SK-N-SH (cell line): ENCODE data around the gene FMN1. TPM values are rescaled to one million over a fixed set of nuclear protein-coding genes. Genes with fewer than 3 reads are reported as not detected.
A peak's percentile ranks its signal among the peaks of the same experiment; 100 is the strongest.

Source experiments
- CTCF ChIA-PET: fragments of 300-600, 350-600 bp; formaldehyde crosslinking; extraction: SDS; loops from one replicate; lab custom pipeline; 2021; lab: Yijun Ruan, JAX
- POLR2A ChIA-PET: fragments of 350-600 bp; sonication (Branson Sonifier 250); formaldehyde crosslinking; extraction: SDS; loops from one replicate; lab custom pipeline; 2020; ENCODE audit warnings: antibody characterized with exemption, inconsistent platforms; lab: Yijun Ruan, JAX
- DNase-seq: peaks from one replicate; pipeline ENCODE4 v3.0.0; 2012
- H2AFZ ChIP-seq: fragments of 200-600 bp; sonication (generic); 2 replicates; pipeline ENCODE4 v1.8.1; 2016; ENCODE audit warnings: antibody characterized with exemption, mild to moderate bottlenecking, low read depth
- H3F3A ChIP-seq: fragments of 200-600 bp; sonication (generic); replicated peaks from 2 replicates; pipeline ENCODE3; 2016; ENCODE audit warnings: antibody characterized with exemption, mild to moderate bottlenecking; ENCODE audit not compliant: insufficient read depth
- H3K27ac ChIP-seq, 2 experiments: fragments of 200-500 bp in 1 of 2; fragments of 200-600 bp in 1 of 2; sonication (Bioruptor generic) in 1 of 2; sonication (generic), shearing (Covaris generic) in 1 of 2; 2 replicates each; pipeline versions ENCODE4 v1.5.1 to v1.6.1; 2014 to 2016; ENCODE audit warnings: low read depth in 2 of 2, inconsistent platforms in 1 of 2, low read length in 1 of 2, mild to moderate bottlenecking in 1 of 2, mixed read lengths in 1 of 2
- H3K27me3 ChIP-seq: fragments of 200-600 bp; sonication (generic), shearing (Covaris generic); 2 replicates; pipeline ENCODE4 v1.6.1; 2016; ENCODE audit warnings: mixed run types; ENCODE audit not compliant: insufficient read depth
- H3K36me3 ChIP-seq, 2 experiments: fragments of 200-500 bp in 1 of 2; fragments of 200-600 bp in 1 of 2; sonication (Bioruptor generic) in 1 of 2; sonication (generic) in 1 of 2; replicated peaks in 1 of 2; 2 replicates each; pipeline versions ENCODE3 to v1.5.1; 2014 to 2016; ENCODE audit warnings: low read length in 1 of 2, mild to moderate bottlenecking in 1 of 2; ENCODE audit not compliant: insufficient read depth in 2 of 2, control insufficient read depth in 1 of 2
- H3K4me1 ChIP-seq, 2 experiments: fragments of 200-500 bp in 1 of 2; fragments of 200-600 bp in 1 of 2; sonication (Bioruptor generic) in 1 of 2; sonication (generic), shearing (Covaris generic) in 1 of 2; 2 replicates each; pipeline versions ENCODE4 v1.5.1 to v1.6.1; 2014 to 2016; ENCODE audit warnings: low read depth in 1 of 2, low read length in 1 of 2, mixed run types in 1 of 2; ENCODE audit not compliant: insufficient read depth in 2 of 2, control insufficient read depth in 1 of 2
- H3K4me2 ChIP-seq: fragments of 200-600 bp; sonication (generic), shearing (Covaris generic); 2 replicates; pipeline ENCODE4 v1.6.1; 2017; ENCODE audit warnings: mixed run types
- H3K4me3 ChIP-seq, 2 experiments: fragments of 200-500 bp in 1 of 2; fragments of 200-600 bp in 1 of 2; sonication (Bioruptor generic) in 1 of 2; sonication (generic), shearing (Covaris generic) in 1 of 2; 2 replicates each; pipeline versions ENCODE4 v1.5.1 to v1.8.1; 2014 to 2016; ENCODE audit warnings: low read depth in 2 of 2, inconsistent platforms in 1 of 2, low read length in 1 of 2, mild to moderate bottlenecking in 1 of 2, mixed read lengths in 1 of 2, moderate library complexity in 1 of 2
- H3K79me2 ChIP-seq: fragments of 200-600 bp; sonication (generic); 2 replicates; pipeline ENCODE4 v1.8.1; 2017; ENCODE audit warnings: mild to moderate bottlenecking; ENCODE audit not compliant: insufficient read depth
- H3K9ac ChIP-seq: fragments of 200-600 bp; sonication (generic); 2 replicates; pipeline ENCODE4 v1.6.1; 2017; ENCODE audit warnings: mixed run types
- H3K9me2 ChIP-seq: fragments of 200-600 bp; sonication (generic); 2 replicates; pipeline ENCODE4 v1.6.1; 2017; ENCODE audit warnings: mixed run types
- H3K9me3 ChIP-seq: fragments of 200-600 bp; sonication (generic); 2 replicates; pipeline ENCODE4 v1.6.1; 2017; ENCODE audit warnings: mixed run types, mild to moderate bottlenecking, moderate library complexity
- H4K20me1 ChIP-seq: fragments of 200-600 bp; sonication (generic); 2 replicates; pipeline ENCODE4 v1.6.1; 2017; ENCODE audit warnings: mild to moderate bottlenecking, mixed run types; ENCODE audit not compliant: insufficient read depth
- CHD2 ChIP-seq: fragments of 150-350 bp; IDR thresholded peaks from 2 replicates; pipeline ENCODE4 v1.6.1; 2018; ENCODE audit warnings: low read length; ENCODE audit not compliant: partially characterized antibody
- ELF1 ChIP-seq: IDR thresholded peaks from 2 replicates; pipeline ENCODE4 v1.4.0; 2012
- FOSL2 ChIP-seq: IDR thresholded peaks from 2 replicates; pipeline ENCODE4 v1.4.0; 2012; ENCODE audit warnings: low read depth, mild to moderate bottlenecking, moderate library complexity, borderline replicate concordance
- FOXM1 ChIP-seq: IDR thresholded peaks from 2 replicates; pipeline ENCODE4 v1.4.0; 2012; ENCODE audit warnings: low read depth, mild to moderate bottlenecking
- GATA2 ChIP-seq: sonication (generic); formaldehyde crosslinking; IDR thresholded peaks from 2 replicates; pipeline ENCODE4 v1.5.0; 2020; ENCODE audit warnings: mild to moderate bottlenecking, missing genetic modification reagents
- JUND ChIP-seq: IDR thresholded peaks from 2 replicates; pipeline ENCODE4 v1.4.0; 2012
- NFIC ChIP-seq: IDR thresholded peaks from 2 replicates; pipeline ENCODE4 v1.4.0; 2012; ENCODE audit warnings: borderline replicate concordance
- RAD21 ChIP-seq: IDR thresholded peaks from 2 replicates; pipeline ENCODE4 v1.6.1; 2012; ENCODE audit warnings: mild to moderate bottlenecking, low read length
- RCOR1 ChIP-seq: fragments of 150-350 bp; IDR thresholded peaks from 2 replicates; pipeline ENCODE4 v1.6.1; 2017; ENCODE audit warnings: antibody characterized with exemption, low read length
- RFX5 ChIP-seq: IDR thresholded peaks from 2 replicates; pipeline ENCODE4 v1.6.1; 2012; ENCODE audit warnings: mild to moderate bottlenecking, improper control_type of control experiment, low read length
- SMC3 ChIP-seq: IDR thresholded peaks from 2 replicates; pipeline ENCODE4 v1.6.1; 2012; ENCODE audit warnings: low read depth, low read length, improper control_type of control experiment
- TAF1 ChIP-seq: IDR thresholded peaks from 2 replicates; pipeline ENCODE4 v1.6.1; 2012; ENCODE audit warnings: low read depth, mild to moderate bottlenecking, low read length, moderate library complexity, borderline replicate concordance
- TEAD4 ChIP-seq: IDR thresholded peaks from 2 replicates; pipeline ENCODE4 v1.4.0; 2012; ENCODE audit warnings: mild to moderate bottlenecking, borderline replicate concordance; ENCODE audit not compliant: insufficient read depth
- YY1 ChIP-seq: IDR thresholded peaks from 2 replicates; pipeline ENCODE4 v1.4.0; 2012; ENCODE audit warnings: low read depth, mild to moderate bottlenecking
- WGBS: methylation state at CpG from one replicate; pipeline ENCODE4 v1.1.6; 2017; ENCODE audit warnings: low lambda C conversion rate; 5-methylcytosine and 5-hydroxymethylcytosine counted together
- polyA plus RNA-seq, 3 experiments: library from polyadenylated mRNA; depleted of rRNA; stranded (reverse); fragments of >200 nt; gene quantifications; 2 replicates each; pipeline ENCODE4 v1.2.3, GENCODE V29; 2012
- TF ChIP-seq, protein P1 (sequence below): fragments of 200-600 bp; sonication (generic); IDR thresholded peaks from 2 replicates; pipeline ENCODE4 v1.6.1; 2017; ENCODE audit warnings: antibody characterized with exemption, mild to moderate bottlenecking, moderate library complexity
- TF ChIP-seq, protein P2 (sequence below): IDR thresholded peaks from 2 replicates; pipeline ENCODE4 v1.6.1; 2012; ENCODE audit warnings: mild to moderate bottlenecking, low read depth, low read length, moderate library complexity
- TF ChIP-seq, protein P3 (sequence below): IDR thresholded peaks from 2 replicates; pipeline ENCODE4 v1.4.0; 2012; ENCODE audit warnings: low read depth, borderline replicate concordance

The FMN1 gene
- polyA plus RNA-seq, 1 of the 3 experiments (the other 2 are of a cell fraction): 9.1 TPM

DNA sequence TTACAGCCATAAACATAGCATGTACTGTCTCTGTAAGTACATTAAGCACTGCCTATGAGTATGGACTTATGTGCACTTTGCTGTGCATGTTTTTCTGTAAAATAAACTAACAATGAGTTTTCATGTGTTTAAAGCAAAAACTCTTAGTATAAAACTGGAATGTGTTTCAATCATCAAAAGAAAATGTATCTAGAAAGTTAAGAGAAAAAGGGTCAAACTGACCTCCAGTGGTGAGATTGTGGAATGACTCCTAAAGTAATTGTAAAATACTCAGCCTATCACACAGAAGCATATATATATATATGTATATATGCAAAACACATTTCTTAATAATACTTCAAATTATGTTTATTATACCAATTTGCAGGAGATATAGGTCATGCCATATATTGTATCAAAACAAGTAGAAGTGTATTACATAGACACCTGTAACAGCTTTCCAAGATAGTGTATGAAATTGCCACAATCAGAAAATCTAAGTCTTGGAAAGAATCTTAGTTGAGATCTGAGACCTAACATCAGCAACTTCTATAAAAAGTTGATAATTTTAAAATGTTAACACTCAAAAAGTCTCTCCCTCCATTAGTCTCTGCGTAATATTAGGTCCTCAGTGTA lies 199.6 kb downstream of the FMN1 start:
- Histone ChIP-seq H3K36me3 (peaks cover 9 to 41% of the 10 kb centered on the region in 2 experiments), H4K20me1 (peaks cover 7% of the 10 kb centered on the region), H3K9me3 (no peaks in the 10 kb centered on the region), H3K27me3 (no peaks in the 10 kb centered on the region), H3K9me2 (no peaks in the 10 kb centered on the region), H3K4me2 (no peak overlapping the region; the same call in 1 of the 2 replicates), H3K9ac (peak overlapping the region; percentile 28; the same call in 1 of the 2 replicates), H3K27ac (peak overlapping the region in 1 of 2 experiments; percentile 43; a peak in 1 of 4 replicates), H3K4me3 (no peak overlapping the region), H3F3A (peaks cover 28% of the 10 kb centered on the region), H2AFZ (no peak overlapping the region), H3K79me2 (peaks cover 98% of the 10 kb centered on the region), H3K4me1 (peaks cover 0 to 10% of the 10 kb centered on the region in 2 experiments; a peak in 2 of 4 replicates)
- peak; percentile 38 for DNase-seq
- CTCF ChIA-PET: interaction anchor here (0.8 to 10.3 kb wide), 25 partner anchors 11 to 1078 kb away, joined by 3 to 295 read pairs (median 4); no protein-coding TSS in a partner anchor
- POLR2A ChIA-PET: no interaction called here
- 91% methylated on average over 1 of the region's 1 CpG for WGBS
- TF ChIP-seq, protein P1, sequence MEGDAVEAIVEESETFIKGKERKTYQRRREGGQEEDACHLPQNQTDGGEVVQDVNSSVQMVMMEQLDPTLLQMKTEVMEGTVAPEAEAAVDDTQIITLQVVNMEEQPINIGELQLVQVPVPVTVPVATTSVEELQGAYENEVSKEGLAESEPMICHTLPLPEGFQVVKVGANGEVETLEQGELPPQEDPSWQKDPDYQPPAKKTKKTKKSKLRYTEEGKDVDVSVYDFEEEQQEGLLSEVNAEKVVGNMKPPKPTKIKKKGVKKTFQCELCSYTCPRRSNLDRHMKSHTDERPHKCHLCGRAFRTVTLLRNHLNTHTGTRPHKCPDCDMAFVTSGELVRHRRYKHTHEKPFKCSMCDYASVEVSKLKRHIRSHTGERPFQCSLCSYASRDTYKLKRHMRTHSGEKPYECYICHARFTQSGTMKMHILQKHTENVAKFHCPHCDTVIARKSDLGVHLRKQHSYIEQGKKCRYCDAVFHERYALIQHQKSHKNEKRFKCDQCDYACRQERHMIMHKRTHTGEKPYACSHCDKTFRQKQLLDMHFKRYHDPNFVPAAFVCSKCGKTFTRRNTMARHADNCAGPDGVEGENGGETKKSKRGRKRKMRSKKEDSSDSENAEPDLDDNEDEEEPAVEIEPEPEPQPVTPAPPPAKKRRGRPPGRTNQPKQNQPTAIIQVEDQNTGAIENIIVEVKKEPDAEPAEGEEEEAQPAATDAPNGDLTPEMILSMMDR: peak; percentile 73
- TF ChIP-seq RAD21 (peak; percentile 87), SMC3 (peak; percentile 58), FOXM1 (no peak), NFIC (no peak), RFX5 (no peak), TEAD4 (no peak)
- TF ChIP-seq, protein P2, sequence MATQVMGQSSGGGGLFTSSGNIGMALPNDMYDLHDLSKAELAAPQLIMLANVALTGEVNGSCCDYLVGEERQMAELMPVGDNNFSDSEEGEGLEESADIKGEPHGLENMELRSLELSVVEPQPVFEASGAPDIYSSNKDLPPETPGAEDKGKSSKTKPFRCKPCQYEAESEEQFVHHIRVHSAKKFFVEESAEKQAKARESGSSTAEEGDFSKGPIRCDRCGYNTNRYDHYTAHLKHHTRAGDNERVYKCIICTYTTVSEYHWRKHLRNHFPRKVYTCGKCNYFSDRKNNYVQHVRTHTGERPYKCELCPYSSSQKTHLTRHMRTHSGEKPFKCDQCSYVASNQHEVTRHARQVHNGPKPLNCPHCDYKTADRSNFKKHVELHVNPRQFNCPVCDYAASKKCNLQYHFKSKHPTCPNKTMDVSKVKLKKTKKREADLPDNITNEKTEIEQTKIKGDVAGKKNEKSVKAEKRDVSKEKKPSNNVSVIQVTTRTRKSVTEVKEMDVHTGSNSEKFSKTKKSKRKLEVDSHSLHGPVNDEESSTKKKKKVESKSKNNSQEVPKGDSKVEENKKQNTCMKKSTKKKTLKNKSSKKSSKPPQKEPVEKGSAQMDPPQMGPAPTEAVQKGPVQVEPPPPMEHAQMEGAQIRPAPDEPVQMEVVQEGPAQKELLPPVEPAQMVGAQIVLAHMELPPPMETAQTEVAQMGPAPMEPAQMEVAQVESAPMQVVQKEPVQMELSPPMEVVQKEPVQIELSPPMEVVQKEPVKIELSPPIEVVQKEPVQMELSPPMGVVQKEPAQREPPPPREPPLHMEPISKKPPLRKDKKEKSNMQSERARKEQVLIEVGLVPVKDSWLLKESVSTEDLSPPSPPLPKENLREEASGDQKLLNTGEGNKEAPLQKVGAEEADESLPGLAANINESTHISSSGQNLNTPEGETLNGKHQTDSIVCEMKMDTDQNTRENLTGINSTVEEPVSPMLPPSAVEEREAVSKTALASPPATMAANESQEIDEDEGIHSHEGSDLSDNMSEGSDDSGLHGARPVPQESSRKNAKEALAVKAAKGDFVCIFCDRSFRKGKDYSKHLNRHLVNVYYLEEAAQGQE: no peak

DNA sequence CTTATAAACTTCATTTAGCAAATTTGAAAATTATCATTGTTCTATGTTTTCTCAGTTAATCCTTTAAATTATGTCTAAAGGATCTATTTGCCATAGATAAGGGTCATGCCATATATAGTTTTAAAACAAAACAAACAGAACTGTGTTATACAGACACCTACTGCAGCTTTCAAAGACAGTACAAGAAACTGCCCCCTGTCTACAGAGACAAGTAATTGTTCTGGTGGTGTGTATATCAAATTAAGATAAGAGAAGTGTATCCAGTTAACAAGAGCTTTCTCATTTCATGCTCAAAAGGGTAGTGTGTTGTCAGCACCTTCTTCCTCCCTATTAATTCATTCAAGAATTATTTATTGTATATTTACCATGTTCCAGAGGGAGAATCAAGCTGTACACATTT lies 201.2 kb downstream of the FMN1 start:
- H3K4me3 ChIP-seq: no peak overlapping the region
- H3K9ac ChIP-seq: no peak overlapping the region
- H3K9me3 ChIP-seq: no peaks in the 10 kb centered on the region
- ChIA-PET POLR2A (no interaction called here), CTCF (interaction anchor here (0.9 to 10.3 kb wide), 21 partner anchors 12 to 350 kb away, joined by 3 to 295 read pairs (median 4); no protein-coding TSS in a partner anchor)
- H3K4me1 ChIP-seq: peaks cover 0 to 10% of the 10 kb centered on the region in 2 experiments; a peak in 2 of 4 replicates
- H4K20me1 ChIP-seq: peaks cover 7% of the 10 kb centered on the region
- peaks cover 2 to 26% of the 10 kb centered on the region in 2 experiments for H3K36me3 ChIP-seq
- peak; percentile 10 for DNase-seq
- H3K4me2 ChIP-seq: no peak overlapping the region
- H3K27me3 ChIP-seq: no peaks in the 10 kb centered on the region
- no peak overlapping the region for H3K27ac ChIP-seq
- H3F3A ChIP-seq: peaks cover 20% of the 10 kb centered on the region
- H2AFZ ChIP-seq: no peak overlapping the region
- H3K9me2 ChIP-seq: no peaks in the 10 kb centered on the region
- H3K79me2 ChIP-seq: peaks cover 98% of the 10 kb centered on the region
- TF ChIP-seq FOSL2 (no peak), RCOR1 (no peak), RFX5 (no peak), RAD21 (peak; percentile 24; the same call in 1 of the 2 replicates), GATA2 (no peak), CHD2 (no peak), YY1 (no peak), JUND (no peak), TEAD4 (no peak), TAF1 (no peak), ELF1 (no peak)
- TF ChIP-seq, protein P2: no peak
- TF ChIP-seq, protein P3, sequence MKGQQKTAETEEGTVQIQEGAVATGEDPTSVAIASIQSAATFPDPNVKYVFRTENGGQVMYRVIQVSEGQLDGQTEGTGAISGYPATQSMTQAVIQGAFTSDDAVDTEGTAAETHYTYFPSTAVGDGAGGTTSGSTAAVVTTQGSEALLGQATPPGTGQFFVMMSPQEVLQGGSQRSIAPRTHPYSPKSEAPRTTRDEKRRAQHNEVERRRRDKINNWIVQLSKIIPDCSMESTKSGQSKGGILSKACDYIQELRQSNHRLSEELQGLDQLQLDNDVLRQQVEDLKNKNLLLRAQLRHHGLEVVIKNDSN: no peak
